H9 (cell line): ENCODE data around the gene LRRC34. TPM values are rescaled to one million over a fixed set of nuclear protein-coding genes. Genes with fewer than 3 reads are reported as not detected.

Experiments
- DNase-seq: peaks from one replicate; pipeline ENCODE4 v3.0.0-alpha.2; 2017
- H2AFZ ChIP-seq: one replicate; pipeline ENCODE4 v1.6.1; 2013; ENCODE audit warnings: mild to moderate bottlenecking, low read length, control low read depth, moderate library complexity
- H2AK5ac ChIP-seq: 2 replicates; pipeline ENCODE4 v1.6.1; 2013; ENCODE audit warnings: low read length, control low read depth, mixed read lengths; ENCODE audit not compliant: insufficient read length
- H2BK120ac ChIP-seq: one replicate; pipeline ENCODE4 v1.6.1; 2013; ENCODE audit warnings: low read depth, mild to moderate bottlenecking, low read length, control low read depth, inconsistent platforms; ENCODE audit not compliant: poor library complexity, severe bottlenecking
- H2BK12ac ChIP-seq: 2 replicates; pipeline ENCODE4 v1.6.1; 2013; ENCODE audit warnings: low read length, control low read depth, mixed read lengths, low read depth; ENCODE audit not compliant: insufficient read length
- H2BK15ac ChIP-seq: 2 replicates; pipeline ENCODE4 v1.6.1; 2013; ENCODE audit warnings: low read depth, low read length, control low read depth
- H2BK20ac ChIP-seq: one replicate; pipeline ENCODE4 v1.6.1; 2013; ENCODE audit warnings: low read depth, mild to moderate bottlenecking, low read length, control low read depth, inconsistent platforms; ENCODE audit not compliant: poor library complexity, severe bottlenecking
- H2BK5ac ChIP-seq: 2 replicates; pipeline ENCODE4 v1.6.1; 2013; ENCODE audit warnings: low read length, control low read depth, mixed read lengths; ENCODE audit not compliant: insufficient read length
- H3K14ac ChIP-seq: 2 replicates; pipeline ENCODE4 v1.6.1; 2013; ENCODE audit warnings: low read length, control low read depth; ENCODE audit not compliant: insufficient read depth
- H3K18ac ChIP-seq: 2 replicates; pipeline ENCODE4 v1.6.1; 2013; ENCODE audit warnings: low read depth, mild to moderate bottlenecking, mixed read lengths, low read length, control low read depth; ENCODE audit not compliant: insufficient read length
- H3K23ac ChIP-seq: 2 replicates; pipeline ENCODE4 v1.6.1; 2013; ENCODE audit warnings: low read length, control low read depth, mixed read lengths, low read depth; ENCODE audit not compliant: insufficient read length
- H3K23me2 ChIP-seq: 2 replicates; pipeline ENCODE4 v1.6.1; 2013; ENCODE audit warnings: low read depth, mild to moderate bottlenecking, mixed read lengths, low read length, control low read depth; ENCODE audit not compliant: insufficient read length, poor library complexity, severe bottlenecking
- H3K27ac ChIP-seq: 2 replicates; pipeline ENCODE4 v1.5.1; 2013; ENCODE audit warnings: low read length, control low read depth, mixed read lengths, low read depth; ENCODE audit not compliant: insufficient read length
- H3K27me3 ChIP-seq: 2 replicates; pipeline ENCODE4 v1.6.1; 2013; ENCODE audit warnings: low read length, control low read depth, inconsistent platforms; ENCODE audit not compliant: insufficient read depth
- H3K4ac ChIP-seq: 2 replicates; pipeline ENCODE4 v1.6.1; 2013; ENCODE audit warnings: low read depth, mild to moderate bottlenecking, control low read depth, inconsistent platforms, low read length, moderate library complexity
- H3K4me1 ChIP-seq: 2 replicates; pipeline ENCODE4 v1.6.1; 2013; ENCODE audit warnings: low read length, control low read depth, inconsistent platforms; ENCODE audit not compliant: insufficient read depth
- H3K4me2 ChIP-seq: 2 replicates; pipeline ENCODE4 v1.6.1; 2013; ENCODE audit warnings: low read length, control low read depth, mixed read lengths; ENCODE audit not compliant: insufficient read length, insufficient read depth
- H3K56ac ChIP-seq: 2 replicates; pipeline ENCODE4 v1.6.1; 2013; ENCODE audit warnings: low read depth, mild to moderate bottlenecking, mixed read lengths, low read length, control low read depth; ENCODE audit not compliant: insufficient read length
- H3K79me1 ChIP-seq: 2 replicates; pipeline ENCODE4 v1.6.1; 2013; ENCODE audit warnings: low read depth, mild to moderate bottlenecking, moderate library complexity, low read length, control low read depth, inconsistent platforms; ENCODE audit not compliant: insufficient read depth, poor library complexity, severe bottlenecking
- H3K79me2 ChIP-seq: 2 replicates; pipeline ENCODE4 v1.6.1; 2013; ENCODE audit warnings: low read length, control low read depth, inconsistent platforms; ENCODE audit not compliant: insufficient read depth
- H3K9ac ChIP-seq: 2 replicates; pipeline ENCODE4 v1.6.1; 2013; ENCODE audit warnings: low read length, control low read depth, mixed read lengths; ENCODE audit not compliant: insufficient read length; ENCODE audit errors: extremely low read depth
- H3K9me3 ChIP-seq: one replicate; pipeline ENCODE4 v1.6.1; 2013; ENCODE audit warnings: low read depth, low read length, inconsistent platforms; ENCODE audit not compliant: control insufficient read depth
- H3T11ph ChIP-seq: one replicate; pipeline ENCODE4 v1.6.1; 2013; ENCODE audit warnings: mild to moderate bottlenecking, low read length, control low read depth, inconsistent platforms
- H4K20me1 ChIP-seq: one replicate; pipeline ENCODE4 v1.6.1; 2013; ENCODE audit not compliant: control insufficient read depth, insufficient read length, insufficient read depth
- H4K5ac ChIP-seq: 2 replicates; pipeline ENCODE4 v1.6.1; 2013; ENCODE audit warnings: low read depth, mild to moderate bottlenecking, mixed read lengths, low read length, control low read depth; ENCODE audit not compliant: insufficient read length
- H4K8ac ChIP-seq: replicated peaks from 2 replicates; pipeline ENCODE4 v1.6.1; 2013; ENCODE audit warnings: low read length, control low read depth, mixed read lengths, low read depth; ENCODE audit not compliant: insufficient read length
- H4K91ac ChIP-seq: 2 replicates; pipeline ENCODE4 v1.6.1; 2013; ENCODE audit warnings: low read depth, mild to moderate bottlenecking, moderate library complexity, mixed read lengths, low read length, control low read depth; ENCODE audit not compliant: insufficient read length
- H3K27ac Mint-ChIP-seq, 3 experiments: 2 replicates in 2 of 3; 3 replicates in 1 of 3; pipeline ENCODE4 v1.8.0; 2020 to 2021; ENCODE audit warnings: mixed read lengths in 3 of 3, mild to moderate bottlenecking in 1 of 3, moderate library complexity in 1 of 3
- H3K27me3 Mint-ChIP-seq: 2 replicates; pipeline ENCODE4 v1.8.0; 2021; ENCODE audit warnings: low read depth, mild to moderate bottlenecking, moderate library complexity, mixed read lengths
- H3K36me3 Mint-ChIP-seq, 3 experiments: 2 replicates in 2 of 3; 3 replicates in 1 of 3; pipeline ENCODE4 v1.8.0; 2020 to 2021; ENCODE audit warnings: low read depth in 3 of 3, mixed read lengths in 3 of 3; ENCODE audit not compliant: insufficient read depth in 1 of 3
- H3K4me1 Mint-ChIP-seq, 2 experiments: 2 replicates each; pipeline ENCODE4 v1.8.0; 2020; ENCODE audit warnings: mixed read lengths in 2 of 2
- H3K4me3 Mint-ChIP-seq, 2 experiments: 2 replicates in 1 of 2; 3 replicates in 1 of 2; pipeline ENCODE4 v1.8.0; 2020 to 2021; ENCODE audit warnings: mild to moderate bottlenecking in 2 of 2, mixed read lengths in 2 of 2, moderate library complexity in 1 of 2
- H3K9me3 Mint-ChIP-seq, 2 experiments: 2 replicates in 1 of 2; 3 replicates in 1 of 2; pipeline ENCODE4 v1.8.0; 2020; ENCODE audit warnings: mild to moderate bottlenecking in 2 of 2, mixed read lengths in 2 of 2, moderate library complexity in 1 of 2
- CTCF ChIP-seq: fragments of 200-600 bp; sonication (generic); conservative IDR thresholded peaks from 3 replicates; pipeline ENCODE4 v1.8.0; 2021; ENCODE audit warnings: antibody characterized with exemption, mild to moderate bottlenecking
- WGBS: extraction: QIAGEN DNeasy Blood & Tissue Kit; methylation state at CpG from one replicate; pipeline ENCODE4 v1.1.7; 2013; ENCODE audit warnings: missing lambda C conversion rate, low lambda C conversion rate, mixed read lengths; ENCODE audit not compliant: insufficient read length; ENCODE audit errors: extremely low coverage; 5-methylcytosine and 5-hydroxymethylcytosine counted together
- total RNA-seq: library from RNA; stranded (reverse); gene quantifications from 2 replicates; pipeline ENCODE4 v1.2.1, GENCODE V29; 2021

LRRC34 gene
- total RNA-seq, 1 experiment from 2014 or later = 4.6 TPM

GRCh38 chr3:169787120-169787519 lies 25.6 kb downstream of the LRRC34 start:
- Mint-ChIP-seq H3K27ac (no peak overlapping the region), H3K4me3 (no peak overlapping the region), H3K36me3 (peaks cover 14 to 51% (median 37%) of the 10 kb centered on the region in 3 experiments; a peak in 6 of 7 replicates), H3K27me3 (no peaks in the 10 kb centered on the region), H3K4me1 (peaks cover 0 to 8% of the 10 kb centered on the region in 2 experiments; a peak in 2 of 4 replicates), H3K9me3 (no peaks in the 10 kb centered on the region)
- Histone ChIP-seq H3K23me2 (no peaks in the 10 kb centered on the region), H3K14ac (no peak overlapping the region), H4K20me1 (no peaks in the 10 kb centered on the region), H3K4me1 (no peaks in the 10 kb centered on the region), H2BK5ac (no peak overlapping the region), H3K27me3 (no peaks in the 10 kb centered on the region), H2AK5ac (no peak overlapping the region), H3K9me3 (no peaks in the 10 kb centered on the region), H2BK15ac (no peak overlapping the region), H2BK20ac (no peak overlapping the region), H4K91ac (no peak overlapping the region), H3K4ac (no peak overlapping the region), H3K23ac (no peak overlapping the region), H3K79me1 (no peaks in the 10 kb centered on the region), H2BK120ac (no peak overlapping the region), H3K56ac (no peak overlapping the region), H3K27ac (no peak overlapping the region), H3K18ac (no peak overlapping the region), H2BK12ac (no peak overlapping the region), H4K8ac (no peak overlapping the region), H2AFZ (no peak overlapping the region), H3K4me2 (no peak overlapping the region), H3K79me2 (no peaks in the 10 kb centered on the region), H4K5ac (no peak overlapping the region), H3T11ph (no peak overlapping the region), H3K9ac (no peak overlapping the region)
- no CpG with 5 or more reads among the region's 4 CpGs for WGBS
- no peak for DNase-seq
- no peak for TF ChIP-seq CTCF
